H9 (cell line): ENCODE results near the gene LAYN. TPM values are rescaled to one million over a fixed set of nuclear protein-coding genes. Genes with fewer than 3 reads are reported as not detected.

Source experiments
- DNase-seq: peaks from one replicate; pipeline ENCODE4 v3.0.0-alpha.2; 2017
- H2AFZ ChIP-seq: one replicate; pipeline ENCODE4 v1.6.1; 2013; ENCODE audit warnings: mild to moderate bottlenecking, low read length, control low read depth, moderate library complexity
- H2AK5ac ChIP-seq: 2 replicates; pipeline ENCODE4 v1.6.1; 2013; ENCODE audit warnings: low read length, control low read depth, mixed read lengths; ENCODE audit not compliant: insufficient read length
- H2BK120ac ChIP-seq: one replicate; pipeline ENCODE4 v1.6.1; 2013; ENCODE audit warnings: low read depth, mild to moderate bottlenecking, low read length, control low read depth, inconsistent platforms; ENCODE audit not compliant: poor library complexity, severe bottlenecking
- H2BK12ac ChIP-seq: 2 replicates; pipeline ENCODE4 v1.6.1; 2013; ENCODE audit warnings: low read length, control low read depth, mixed read lengths, low read depth; ENCODE audit not compliant: insufficient read length
- H2BK15ac ChIP-seq: 2 replicates; pipeline ENCODE4 v1.6.1; 2013; ENCODE audit warnings: low read depth, low read length, control low read depth
- H2BK20ac ChIP-seq: one replicate; pipeline ENCODE4 v1.6.1; 2013; ENCODE audit warnings: low read depth, mild to moderate bottlenecking, low read length, control low read depth, inconsistent platforms; ENCODE audit not compliant: poor library complexity, severe bottlenecking
- H2BK5ac ChIP-seq: 2 replicates; pipeline ENCODE4 v1.6.1; 2013; ENCODE audit warnings: low read length, control low read depth, mixed read lengths; ENCODE audit not compliant: insufficient read length
- H3K14ac ChIP-seq: 2 replicates; pipeline ENCODE4 v1.6.1; 2013; ENCODE audit warnings: low read length, control low read depth; ENCODE audit not compliant: insufficient read depth
- H3K18ac ChIP-seq: 2 replicates; pipeline ENCODE4 v1.6.1; 2013; ENCODE audit warnings: low read depth, mild to moderate bottlenecking, mixed read lengths, low read length, control low read depth; ENCODE audit not compliant: insufficient read length
- H3K23ac ChIP-seq: 2 replicates; pipeline ENCODE4 v1.6.1; 2013; ENCODE audit warnings: low read length, control low read depth, mixed read lengths, low read depth; ENCODE audit not compliant: insufficient read length
- H3K23me2 ChIP-seq: 2 replicates; pipeline ENCODE4 v1.6.1; 2013; ENCODE audit warnings: low read depth, mild to moderate bottlenecking, mixed read lengths, low read length, control low read depth; ENCODE audit not compliant: insufficient read length, poor library complexity, severe bottlenecking
- H3K27ac ChIP-seq: 2 replicates; pipeline ENCODE4 v1.5.1; 2013; ENCODE audit warnings: low read length, control low read depth, mixed read lengths, low read depth; ENCODE audit not compliant: insufficient read length
- H3K27me3 ChIP-seq: 2 replicates; pipeline ENCODE4 v1.6.1; 2013; ENCODE audit warnings: low read length, control low read depth, inconsistent platforms; ENCODE audit not compliant: insufficient read depth
- H3K4ac ChIP-seq: 2 replicates; pipeline ENCODE4 v1.6.1; 2013; ENCODE audit warnings: low read depth, mild to moderate bottlenecking, control low read depth, inconsistent platforms, low read length, moderate library complexity
- H3K4me1 ChIP-seq: 2 replicates; pipeline ENCODE4 v1.6.1; 2013; ENCODE audit warnings: low read length, control low read depth, inconsistent platforms; ENCODE audit not compliant: insufficient read depth
- H3K4me2 ChIP-seq: 2 replicates; pipeline ENCODE4 v1.6.1; 2013; ENCODE audit warnings: low read length, control low read depth, mixed read lengths; ENCODE audit not compliant: insufficient read length, insufficient read depth
- H3K56ac ChIP-seq: 2 replicates; pipeline ENCODE4 v1.6.1; 2013; ENCODE audit warnings: low read depth, mild to moderate bottlenecking, mixed read lengths, low read length, control low read depth; ENCODE audit not compliant: insufficient read length
- H3K79me1 ChIP-seq: 2 replicates; pipeline ENCODE4 v1.6.1; 2013; ENCODE audit warnings: low read depth, mild to moderate bottlenecking, moderate library complexity, low read length, control low read depth, inconsistent platforms; ENCODE audit not compliant: insufficient read depth, poor library complexity, severe bottlenecking
- H3K79me2 ChIP-seq: 2 replicates; pipeline ENCODE4 v1.6.1; 2013; ENCODE audit warnings: low read length, control low read depth, inconsistent platforms; ENCODE audit not compliant: insufficient read depth
- H3K9ac ChIP-seq: 2 replicates; pipeline ENCODE4 v1.6.1; 2013; ENCODE audit warnings: low read length, control low read depth, mixed read lengths; ENCODE audit not compliant: insufficient read length; ENCODE audit errors: extremely low read depth
- H3K9me3 ChIP-seq: one replicate; pipeline ENCODE4 v1.6.1; 2013; ENCODE audit warnings: low read depth, low read length, inconsistent platforms; ENCODE audit not compliant: control insufficient read depth
- H3T11ph ChIP-seq: one replicate; pipeline ENCODE4 v1.6.1; 2013; ENCODE audit warnings: mild to moderate bottlenecking, low read length, control low read depth, inconsistent platforms
- H4K20me1 ChIP-seq: one replicate; pipeline ENCODE4 v1.6.1; 2013; ENCODE audit not compliant: control insufficient read depth, insufficient read length, insufficient read depth
- H4K5ac ChIP-seq: 2 replicates; pipeline ENCODE4 v1.6.1; 2013; ENCODE audit warnings: low read depth, mild to moderate bottlenecking, mixed read lengths, low read length, control low read depth; ENCODE audit not compliant: insufficient read length
- H4K8ac ChIP-seq: replicated peaks from 2 replicates; pipeline ENCODE4 v1.6.1; 2013; ENCODE audit warnings: low read length, control low read depth, mixed read lengths, low read depth; ENCODE audit not compliant: insufficient read length
- H4K91ac ChIP-seq: 2 replicates; pipeline ENCODE4 v1.6.1; 2013; ENCODE audit warnings: low read depth, mild to moderate bottlenecking, moderate library complexity, mixed read lengths, low read length, control low read depth; ENCODE audit not compliant: insufficient read length
- H3K27ac Mint-ChIP-seq, 3 experiments: 2 replicates in 2 of 3; 3 replicates in 1 of 3; pipeline ENCODE4 v1.8.0; 2020 to 2021; ENCODE audit warnings: mixed read lengths in 3 of 3, mild to moderate bottlenecking in 1 of 3, moderate library complexity in 1 of 3
- H3K27me3 Mint-ChIP-seq: 2 replicates; pipeline ENCODE4 v1.8.0; 2021; ENCODE audit warnings: low read depth, mild to moderate bottlenecking, moderate library complexity, mixed read lengths
- H3K36me3 Mint-ChIP-seq, 3 experiments: 2 replicates in 2 of 3; 3 replicates in 1 of 3; pipeline ENCODE4 v1.8.0; 2020 to 2021; ENCODE audit warnings: low read depth in 3 of 3, mixed read lengths in 3 of 3; ENCODE audit not compliant: insufficient read depth in 1 of 3
- H3K4me1 Mint-ChIP-seq, 2 experiments: 2 replicates each; pipeline ENCODE4 v1.8.0; 2020; ENCODE audit warnings: mixed read lengths in 2 of 2
- H3K4me3 Mint-ChIP-seq, 2 experiments: 2 replicates in 1 of 2; 3 replicates in 1 of 2; pipeline ENCODE4 v1.8.0; 2020 to 2021; ENCODE audit warnings: mild to moderate bottlenecking in 2 of 2, mixed read lengths in 2 of 2, moderate library complexity in 1 of 2
- H3K9me3 Mint-ChIP-seq, 2 experiments: 2 replicates in 1 of 2; 3 replicates in 1 of 2; pipeline ENCODE4 v1.8.0; 2020; ENCODE audit warnings: mild to moderate bottlenecking in 2 of 2, mixed read lengths in 2 of 2, moderate library complexity in 1 of 2
- CTCF ChIP-seq: fragments of 200-600 bp; sonication (generic); conservative IDR thresholded peaks from 3 replicates; pipeline ENCODE4 v1.8.0; 2021; ENCODE audit warnings: antibody characterized with exemption, mild to moderate bottlenecking
- WGBS: extraction: QIAGEN DNeasy Blood & Tissue Kit; methylation state at CpG from one replicate; pipeline ENCODE4 v1.1.7; 2013; ENCODE audit warnings: missing lambda C conversion rate, low lambda C conversion rate, mixed read lengths; ENCODE audit not compliant: insufficient read length; ENCODE audit errors: extremely low coverage; 5-methylcytosine and 5-hydroxymethylcytosine counted together
- total RNA-seq: library from RNA; stranded (reverse); gene quantifications from 2 replicates; pipeline ENCODE4 v1.2.1, GENCODE V29; 2021

The LAYN gene
- total RNA-seq, 1 experiment from 2014 or later, result 3.1 TPM

- no peak overlapping the region for H3K14ac ChIP-seq
- no peak overlapping the region for H2BK5ac ChIP-seq
- no peaks in the 10 kb centered on the region for H3K23me2 ChIP-seq
- H3K27me3 Mint-ChIP-seq, result peaks cover 1% of the 10 kb centered on the region; the same call in 1 of the 2 replicates
- H3K27ac ChIP-seq, result no peak overlapping the region
- no peak overlapping the region for H3T11ph ChIP-seq
- H3K79me1 ChIP-seq, result no peaks in the 10 kb centered on the region
- no peak overlapping the region for H2BK20ac ChIP-seq
- no peaks in the 10 kb centered on the region for H4K20me1 ChIP-seq
- peaks cover 10 to 11% of the 10 kb centered on the region in 2 experiments for H3K4me1 Mint-ChIP-seq
- no peak overlapping the region for H2AFZ ChIP-seq
- H3K18ac ChIP-seq, result no peak overlapping the region
- no peak overlapping the region for H3K4me2 ChIP-seq
- TF ChIP-seq CTCF, result no peak
- H2AK5ac ChIP-seq, result no peak overlapping the region
- no peaks in the 10 kb centered on the region; the same call in 1 of the 2 replicates for H3K27me3 ChIP-seq
- no peak overlapping the region for H3K4ac ChIP-seq
- H3K27ac Mint-ChIP-seq, result no peak overlapping the region
- peaks cover 3% of the 10 kb centered on the region; the same call in 1 of the 2 replicates for H3K4me1 ChIP-seq
- no peak overlapping the region for H4K5ac ChIP-seq
- DNase-seq, result no peak
- no peak overlapping the region for H2BK120ac ChIP-seq
- H3K79me2 ChIP-seq, result no peaks in the 10 kb centered on the region
- H3K36me3 Mint-ChIP-seq, result no peaks in the 10 kb centered on the region
- H3K56ac ChIP-seq, result no peak overlapping the region
- H3K9ac ChIP-seq, result no peak overlapping the region
- no peak overlapping the region for H3K4me3 Mint-ChIP-seq
- no peak overlapping the region for H3K23ac ChIP-seq
- WGBS, result no CpG with 5 or more reads among the region's 2 CpGs
- no peaks in the 10 kb centered on the region for H3K9me3 ChIP-seq
- peaks cover 3 to 4% of the 10 kb centered on the region in 2 experiments; a peak in 4 of 5 replicates for H3K9me3 Mint-ChIP-seq
- no peak overlapping the region for H2BK12ac ChIP-seq
- H2BK15ac ChIP-seq, result no peak overlapping the region
- H4K91ac ChIP-seq, result no peak overlapping the region
- H4K8ac ChIP-seq, result no peak overlapping the region
These were observed 44.9 kb downstream of the LAYN start for GRCh38 chr11:111585371-111585770.
